ENCODE measurements around the gene PPEF1.
"Not testable (repeated sequence)": the region's sequence is repeated elsewhere in the genome, so short reads cannot be mapped to it uniquely, and the experiment has no call there.

The PPEF1 gene

GRCh38 chrX:18797141-18797540 is 89.7 kb downstream of the PPEF1 start:
- FAIRE-seq (no peak), DNase-seq (ENCODE audit: insufficient read length, low spot score) (no peak)
- TF ChIP-seq CTCF (IDR thresholded peaks at IDR 0.05; ENCODE audit: insufficient read depth, missing control alignments), result no peak

GRCh38 chrX:18799911-18800310 is 92.5 kb downstream of the PPEF1 start:
- FAIRE-seq (peak; percentile 94), DNase-seq (ENCODE audit: insufficient read length, low spot score) (no peak)
- TF ChIP-seq CTCF (IDR thresholded peaks at IDR 0.05; ENCODE audit: insufficient read depth, missing control alignments), result no peak

- DNase-seq (ENCODE audit: insufficient read length, low spot score) (no peak), FAIRE-seq (no peak)
- TF ChIP-seq CTCF (IDR thresholded peaks at IDR 0.05; ENCODE audit: insufficient read depth, missing control alignments), result no peak
These were observed 102.2 kb downstream of the PPEF1 start for GRCh38 chrX:18809641-18810040.

- TF ChIP-seq CTCF (IDR thresholded peaks at IDR 0.05; ENCODE audit: insufficient read depth, missing control alignments), result no peak
- DNase-seq (ENCODE audit: insufficient read length, low spot score) (no peak), FAIRE-seq (peak; percentile 72)
These were observed 103.0 kb downstream of the PPEF1 start for GRCh38 chrX:18810416-18810815.

- no peak for TF ChIP-seq CTCF (IDR thresholded peaks at IDR 0.05; ENCODE audit: insufficient read depth, missing control alignments)
- DNase-seq (ENCODE audit: insufficient read length, low spot score) (no peak), FAIRE-seq (no peak)
These were observed 117.9 kb downstream of the PPEF1 start for GRCh38 chrX:18825375-18825774.

GRCh38 chrX:18828832-18829404 is 121.5 kb downstream of the PPEF1 start:
- FAIRE-seq (no peak), DNase-seq (ENCODE audit: insufficient read length, low spot score) (no peak)
- TF ChIP-seq CTCF (IDR thresholded peaks at IDR 0.05; ENCODE audit: insufficient read depth, missing control alignments), result no peak

- TF ChIP-seq CTCF (IDR thresholded peaks at IDR 0.05; ENCODE audit: insufficient read depth, missing control alignments), result no peak
These were observed 125.8 kb downstream of the PPEF1 start for GRCh38 chrX:18833071-18833731.

GRCh38 chrX:18847901-18848300 is 140.5 kb downstream of the PPEF1 start:
- DNase-seq (ENCODE audit: insufficient read length, low spot score); FAIRE-seq: not testable (repeated sequence)

More at GRCh38 chrX:18833071-18833731, 125.8 kb downstream of the PPEF1 start:
- FAIRE-seq (no peak), DNase-seq (ENCODE audit: insufficient read length, low spot score) (no peak)

Data from D721Med (cell line).